GM20000 (cell line): ENCODE measurements around the gene ZNF106.

ENCODE experiments used
- DNase-seq: peaks from one replicate; pipeline ENCODE4 v3.0.0; 2012; ENCODE audit warnings: low spot score
- CTCF ChIP-seq: IDR thresholded peaks from 2 replicates; pipeline ENCODE4 v1.5.1; 2012; ENCODE audit warnings: mild to moderate bottlenecking, control low read depth; ENCODE audit errors: extremely low read depth, missing control alignments

Gene ZNF106

GRCh38 chr15:42494998-42495360 is 4.0 kb upstream of the ZNF106 start:
- DNase-seq = no peak
- TF ChIP-seq CTCF = no peak

DNA sequence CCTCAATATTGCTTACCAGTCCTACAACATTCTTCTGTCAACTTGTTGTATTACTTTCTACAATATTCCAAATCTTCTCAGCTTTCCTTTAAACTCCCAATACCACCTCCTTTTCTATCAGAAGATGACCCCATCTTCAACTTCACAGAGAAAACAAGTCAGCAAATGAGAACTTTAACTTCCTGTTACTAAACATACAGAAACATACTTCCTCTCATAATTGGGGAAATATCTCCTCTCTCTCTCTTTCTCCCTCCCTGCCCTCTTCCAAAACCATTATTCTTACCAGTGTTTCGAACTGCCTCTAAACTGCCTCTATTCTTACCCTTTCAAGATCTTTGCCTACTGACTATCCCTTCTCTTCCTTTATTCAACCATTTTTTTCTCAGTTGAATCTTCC is 2.7 kb upstream of the ZNF106 start:
- no peak for TF ChIP-seq CTCF
- no peak for DNase-seq

DNA sequence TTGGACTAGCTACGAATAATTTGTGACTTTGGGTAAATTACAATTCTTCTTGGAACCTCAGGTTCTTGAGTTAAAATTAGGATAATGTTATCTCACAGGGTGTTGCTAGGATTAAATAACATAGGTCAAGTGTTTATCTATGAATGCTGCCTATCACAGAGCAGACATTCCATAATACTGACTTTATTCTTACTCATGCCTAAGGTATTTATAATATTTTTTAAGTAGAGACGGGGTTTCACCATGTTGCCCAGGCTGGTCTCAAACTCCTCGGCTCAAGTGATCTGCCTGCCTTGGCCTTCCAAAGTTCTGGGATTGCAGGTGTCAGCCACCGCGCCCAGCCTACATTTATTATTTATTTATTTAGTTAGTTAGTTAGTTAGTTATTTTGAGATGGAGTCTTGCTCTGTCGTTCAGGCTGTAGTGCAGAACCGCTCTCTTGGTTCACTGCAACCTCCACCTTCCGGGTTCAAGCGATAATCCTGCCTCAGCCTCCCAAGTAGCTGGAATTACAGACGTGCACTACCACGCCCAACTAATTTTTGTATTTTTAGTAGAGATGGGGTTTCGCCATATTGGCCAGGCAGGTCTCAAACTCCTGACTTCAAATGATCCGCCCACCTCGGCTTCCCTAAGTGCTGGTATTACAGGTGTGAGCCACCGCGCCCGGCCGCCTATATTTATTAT is 741 bp upstream of the ZNF106 start:
- no peak for DNase-seq
- no peak for TF ChIP-seq CTCF

DNA sequence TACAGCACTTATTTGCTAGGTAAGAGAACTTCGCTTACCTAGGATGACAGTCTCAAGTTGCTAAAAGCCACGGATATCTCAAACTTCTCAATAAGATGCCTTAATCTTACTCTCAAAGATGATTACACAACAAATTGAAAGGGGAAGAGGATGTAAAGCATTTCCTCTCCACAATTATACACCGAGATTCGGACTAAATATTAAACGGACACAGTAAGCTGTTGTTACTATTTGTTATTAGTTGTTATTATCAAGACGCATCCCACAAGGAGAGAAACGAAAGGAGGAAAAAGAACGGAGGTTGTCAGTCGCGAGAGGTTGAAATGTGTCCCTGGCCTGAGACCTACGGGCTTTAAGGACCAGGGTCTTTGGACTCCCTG is 660 bp downstream of the ZNF106 start:
- DNase-seq = no peak
- TF ChIP-seq CTCF = no peak

DNA sequence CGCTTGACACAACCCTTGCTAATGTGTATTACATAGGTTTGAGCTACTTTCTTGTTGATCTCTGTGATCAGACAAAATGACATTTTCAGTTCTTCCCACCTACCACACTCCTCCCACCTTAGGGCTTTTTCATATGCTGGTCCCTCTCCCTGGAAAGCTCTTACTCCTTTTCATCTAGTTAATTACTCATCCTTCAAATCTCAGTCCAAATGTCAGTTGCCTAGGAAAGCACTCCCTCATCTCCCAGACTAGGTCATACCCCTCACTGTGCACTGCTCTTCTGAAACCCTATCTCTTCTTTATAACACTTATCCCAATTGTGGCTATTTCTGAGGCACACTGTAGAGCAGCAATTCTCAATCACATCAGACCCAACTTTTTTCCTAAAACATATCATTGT is 7.3 kb downstream of the ZNF106 start:
- no peak for DNase-seq
- TF ChIP-seq CTCF = no peak

- no peak for DNase-seq
Observed at GRCh38 chr15:42482701-42483100, 8.2 kb downstream of the ZNF106 start.

DNA sequence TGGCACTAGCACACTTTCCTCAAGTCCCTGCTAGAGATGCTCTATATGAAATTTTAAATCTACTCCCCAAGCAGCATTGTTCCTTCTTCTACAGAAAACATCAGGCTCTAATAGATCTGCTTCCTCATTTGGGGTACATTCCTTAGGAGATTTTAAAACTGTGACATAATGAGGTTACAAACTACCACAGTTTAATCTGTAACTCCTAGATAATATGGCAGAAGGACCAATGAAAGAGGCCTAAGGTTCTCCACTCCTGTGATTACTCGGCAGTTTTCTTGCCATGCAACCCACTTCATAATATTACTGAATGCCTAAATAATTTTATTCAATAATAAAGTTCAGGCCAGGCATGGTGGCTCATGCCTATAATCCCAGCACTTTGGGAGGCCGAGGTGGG is 16.1 kb downstream of the ZNF106 start:
- TF ChIP-seq CTCF = no peak
- no peak for DNase-seq

More at GRCh38 chr15:42482701-42483100, 8.2 kb downstream of the ZNF106 start:
- no peak for TF ChIP-seq CTCF
